A549 (cell line): ENCODE results near the gene GSTCD. TPM values are rescaled to one million over a fixed set of nuclear protein-coding genes. Genes with fewer than 3 reads are reported as not detected.

Experiments used
- ATAC-seq, 2 experiments: fragments of 200-7000 bp in 1 of 2; fragments of >200 bp in 1 of 2; cut with Nextera tagmentation in 1 of 2; cut with Tn5 transposase in 1 of 2; 3 replicates each; pipeline versions ENCODE4 v1.8.0 to v1.9.1; 2018 to 2020; ENCODE audit warnings: mild to moderate bottlenecking in 1 of 2, moderate library complexity in 1 of 2
- CTCF ChIA-PET: fragments of 300-600 bp; sonication (Branson Sonifier 250); formaldehyde crosslinking; extraction: SDS; loops from one replicate; lab custom pipeline; 2021; ENCODE audit warnings: antibody characterized with exemption, inconsistent platforms; lab: Yijun Ruan, JAX
- POLR2A ChIA-PET: fragments of 350-600 bp; formaldehyde crosslinking; extraction: SDS; loops from one replicate; lab custom pipeline; 2021; ENCODE audit warnings: antibody characterized with exemption, inconsistent platforms; lab: Yijun Ruan, JAX
- DNase-seq, 2 experiments: peaks; one replicate each; pipeline versions ENCODE4 v3.0.0 to v3.0.0-alpha.2; 2011 to 2016; ENCODE audit warnings: low read depth in 1 of 2, low spot score in 1 of 2
- FAIRE-seq: peaks from 2 replicates; lab custom pipeline; 2011; peaks lifted over from hg19 to GRCh38; lab: Jason Lieb, UNC
- H3K27ac ChIP-seq, 2 experiments: fragments of >200 bp; sonication (Bioruptor Twin); formaldehyde crosslinking; 3 replicates each; pipeline ENCODE4 v1.5.1; 2016 to 2017
- H3K4me1 ChIP-seq: fragments of >200 bp; sonication (Bioruptor Twin); formaldehyde crosslinking; 3 replicates; pipeline ENCODE4 v1.6.1; 2016
- H3K4me2 ChIP-seq: fragments of >200 bp; sonication (Bioruptor Twin); formaldehyde crosslinking; 3 replicates; pipeline ENCODE4 v1.6.1; 2016
- H3K4me3 ChIP-seq: fragments of >200 bp; sonication (Bioruptor Twin); formaldehyde crosslinking; 3 replicates; pipeline ENCODE4 v1.5.1; 2016
- H3K9me3 ChIP-seq: fragments of >200 bp; sonication (Bioruptor Twin); formaldehyde crosslinking; 3 replicates; pipeline ENCODE4 v1.6.1; 2016
- ATOH8 ChIP-seq: fragments of 250-450 bp; sonication (Bioruptor Pico); IDR thresholded peaks from 2 replicates; pipeline ENCODE4 v1.5.0; 2020; ENCODE audit warnings: low read depth, mild to moderate bottlenecking, moderate library complexity
- BCL3 ChIP-seq: fragments of >200 bp; sonication (Bioruptor Twin); formaldehyde crosslinking; IDR thresholded peaks from 3 replicates; pipeline ENCODE4 v1.6.1; 2016
- CEBPB ChIP-seq, 2 experiments: fragments of >200 bp in 1 of 2; sonication (Bioruptor Twin) in 1 of 2; formaldehyde crosslinking in 1 of 2; IDR thresholded peaks; 2 replicates each; pipeline ENCODE4 v1.6.1; 2012 to 2016
- CHD2 ChIP-seq: fragments of 150-350 bp; IDR thresholded peaks from 2 replicates; pipeline ENCODE4 v1.6.1; 2014; ENCODE audit warnings: low read length; ENCODE audit not compliant: partially characterized antibody
- E2F6 ChIP-seq: IDR thresholded peaks from 2 replicates; pipeline ENCODE4 v1.6.1; 2012; ENCODE audit warnings: low read depth, borderline replicate concordance
- ESRRA ChIP-seq: fragments of 150-350 bp; IDR thresholded peaks from 2 replicates; pipeline ENCODE4 v1.6.1; 2014; ENCODE audit warnings: mild to moderate bottlenecking, low read length, borderline replicate concordance
- FOXS1 ChIP-seq: fragments of 250-450 bp; sonication (Bioruptor Pico); IDR thresholded peaks from 2 replicates; pipeline ENCODE4 v1.5.0; 2020; ENCODE audit warnings: mild to moderate bottlenecking, moderate library complexity
- HES2 ChIP-seq: fragments of >200 bp; sonication (Bioruptor Twin); formaldehyde crosslinking; IDR thresholded peaks from 2 replicates; pipeline ENCODE4 v1.6.1; 2016
- HOXB13 ChIP-seq: fragments of 250-450 bp; sonication (Bioruptor Pico); IDR thresholded peaks from 2 replicates; pipeline ENCODE4 v1.5.0; 2020; ENCODE audit warnings: low read depth, mild to moderate bottlenecking, moderate library complexity
- KDM1A ChIP-seq: fragments of 200-600 bp; sonication (generic); IDR thresholded peaks from 2 replicates; pipeline ENCODE4 v1.6.1; 2016; ENCODE audit warnings: low read depth, mild to moderate bottlenecking
- KDM5A ChIP-seq: fragments of 200-600 bp; sonication (generic); IDR thresholded peaks from 2 replicates; pipeline ENCODE4 v1.6.1; 2016; ENCODE audit warnings: antibody characterized with exemption, mild to moderate bottlenecking
- MAFK ChIP-seq: fragments of 450-650 bp; IDR thresholded peaks from 2 replicates; pipeline ENCODE4 v1.6.1; 2014; ENCODE audit not compliant: partially characterized antibody
- MAX ChIP-seq: IDR thresholded peaks from 2 replicates; pipeline ENCODE4 v1.6.1; 2012
- MAZ ChIP-seq: fragments of 150-350 bp; IDR thresholded peaks from 2 replicates; pipeline ENCODE4 v1.6.1; 2014; ENCODE audit warnings: antibody characterized with exemption, low read depth, low read length, borderline replicate concordance
- RAD21 ChIP-seq, 2 experiments: fragments of >200 bp in 1 of 2; sonication (Bioruptor Twin) in 1 of 2; formaldehyde crosslinking in 1 of 2; IDR thresholded peaks in 1 of 2; conservative IDR thresholded peaks in 1 of 2; 2 replicates in 1 of 2; 3 replicates in 1 of 2; pipeline ENCODE4 v1.6.1; 2012 to 2018; ENCODE audit warnings: inconsistent platforms in 1 of 2
- RNF2 ChIP-seq: fragments of 200-600 bp; sonication (generic); IDR thresholded peaks from 2 replicates; pipeline ENCODE4 v1.6.1; 2016; ENCODE audit warnings: low read depth, mild to moderate bottlenecking, antibody characterized with exemption, moderate library complexity, borderline replicate concordance
- TFCP2L1 ChIP-seq: fragments of 250-450 bp; sonication (Bioruptor Pico); IDR thresholded peaks from 2 replicates; pipeline ENCODE4 v1.5.0; 2021; ENCODE audit warnings: mild to moderate bottlenecking
- ZFP36 ChIP-seq: fragments of 450-650 bp; IDR thresholded peaks from 2 replicates; pipeline ENCODE4 v1.6.1; 2014; ENCODE audit warnings: borderline replicate concordance; ENCODE audit not compliant: partially characterized antibody
- ZNF302 ChIP-seq: fragments of 250-450 bp; sonication (Bioruptor Pico); IDR thresholded peaks from 2 replicates; pipeline ENCODE4 v1.9.0; 2021; ENCODE audit warnings: inconsistent platforms, mild to moderate bottlenecking, moderate library complexity
- WGBS: methylation state at CpG from one replicate; pipeline ENCODE4 v1.1.6; 2017; ENCODE audit errors: missing lambda C conversion rate; 5-methylcytosine and 5-hydroxymethylcytosine counted together
- polyA plus RNA-seq, 4 experiments: library from polyadenylated mRNA; depleted of rRNA in 3 of 4; stranded (reverse); fragments of >200 nt; fragmentation: RNase III in 1 of 4; extraction: RNeasy Plus Mini Kit Qiagen cat#74134 plus additional on column Dnase treatment in 1 of 4; gene quantifications; 2 replicates in 3 of 4; 3 replicates in 1 of 4; pipeline ENCODE4 v1.2.3, GENCODE V29; 2011 to 2017

The GSTCD gene
- polyA plus RNA-seq, 2 of the 4 experiments (the other 2 are of a cell fraction) = 10.0 to 28.7 TPM

GRCh38 chr4:105674011-105674410 is 34.6 kb upstream of the GSTCD start (continued):
- no peak for TF ChIP-seq MAFK

- ChIA-PET POLR2A (no interaction called here), CTCF (interaction anchor here (1.2 kb wide), 1 partner anchor 11 kb away, joined by 3 read pairs; no protein-coding TSS in a partner anchor)
- no peaks in the 10 kb centered on the region for H3K9me3 ChIP-seq
- DNase-seq (no peak), ATAC-seq (no peak), FAIRE-seq (no peak)
- H3K4me2 ChIP-seq = no peak overlapping the region
- 39% methylated on average over 2 of the region's 2 CpGs for WGBS
- no peaks in the 10 kb centered on the region for H3K4me1 ChIP-seq
- H3K4me3 ChIP-seq = no peak overlapping the region
- no peak for TF ChIP-seq RAD21 (conservative IDR thresholded peaks at IDR 0.05 in 1 of 2, IDR thresholded peaks at IDR 0.05 in 1 of 2)
- TF ChIP-seq FOXS1 (CRISPR knock-in tag) = no peak
- TF ChIP-seq ESRRA = no peak
- TF ChIP-seq ZFP36 = no peak
- TF ChIP-seq CHD2 = no peak
- TF ChIP-seq KDM1A = no peak
- TF ChIP-seq ATOH8 (CRISPR knock-in tag) = no peak
- no peak overlapping the region for H3K27ac ChIP-seq
Observed at GRCh38 chr4:105677709-105678108, 30.9 kb upstream of the GSTCD start.

- 72% methylated on average over 2 of the region's 2 CpGs for WGBS
- ATAC-seq = no peak
- H3K4me1 ChIP-seq = no peaks in the 10 kb centered on the region
- no peak overlapping the region for H3K27ac ChIP-seq
- no peaks in the 10 kb centered on the region for H3K9me3 ChIP-seq
- H3K4me3 ChIP-seq = no peak overlapping the region
- no peak overlapping the region for H3K4me2 ChIP-seq
- ChIA-PET POLR2A (no interaction called here), CTCF (interaction anchor here (0.5 kb wide), 1 partner anchor 28 kb away, joined by 4 read pairs; no protein-coding TSS in a partner anchor)
- no peak for DNase-seq
- no peak for TF ChIP-seq RNF2
- no peak for TF ChIP-seq ZNF302 (CRISPR knock-in tag)
- TF ChIP-seq MAZ = no peak
- no peak for TF ChIP-seq HES2
- TF ChIP-seq CEBPB (IDR thresholded peaks at IDR 0.05) = no peak
- TF ChIP-seq HOXB13 (CRISPR knock-in tag) = no peak
- no peak for TF ChIP-seq KDM5A
- no peak for TF ChIP-seq E2F6
- TF ChIP-seq MAX = no peak
- TF ChIP-seq TFCP2L1 (CRISPR knock-in tag) = no peak
- no peak for TF ChIP-seq CHD2
- no peak for FAIRE-seq
Observed at GRCh38 chr4:105679186-105679585, 29.4 kb upstream of the GSTCD start.

- WGBS = 94% methylated on average over 4 of the region's 4 CpGs
- ATAC-seq = no peak
- Histone ChIP-seq H3K4me1 (no peaks in the 10 kb centered on the region), H3K27ac (no peak overlapping the region), H3K9me3 (no peaks in the 10 kb centered on the region), H3K4me2 (no peak overlapping the region), H3K4me3 (no peak overlapping the region)
- FAIRE-seq = no peak
- no peak for TF ChIP-seq BCL3
- ChIA-PET CTCF (interaction anchor here (1.3 kb wide), 1 partner anchor 35 kb away, joined by 4 read pairs; no protein-coding TSS in a partner anchor), POLR2A (no interaction called here)
- no peak for DNase-seq
Observed at GRCh38 chr4:105683038-105683437, 25.5 kb upstream of the GSTCD start.
